Measurements from ENCODE around the gene MDM2.
"Not testable (repeated sequence)": the region's sequence is repeated elsewhere in the genome, so short reads cannot be mapped to it uniquely, and the experiment has no call there.

Gene MDM2

GRCh38 chr12:68806488-68807237 is 1.3 kb upstream of the MDM2 start:
- no peak for DNase-seq

GRCh38 chr12:68807274-68807575 is 752 bp upstream of the MDM2 start:
- not testable (repeated sequence) for DNase-seq

GRCh38 chr12:68808388-68809189 is 612 bp downstream of the MDM2 start:
- DNase-seq: peak; percentile 49 to 58

- DNase-seq: no peak
Measured at GRCh38 chr12:68809190-68810026, 1.4 kb downstream of the MDM2 start.

- not testable (repeated sequence) for DNase-seq
Measured at GRCh38 chr12:68810027-68810389, 2.0 kb downstream of the MDM2 start.

- not testable (repeated sequence) for DNase-seq
Measured at GRCh38 chr12:68811573-68811972, 3.6 kb downstream of the MDM2 start.

- DNase-seq: no peak
Measured at GRCh38 chr12:68812553-68813241, 4.7 kb downstream of the MDM2 start.

- no peak for DNase-seq
Measured at GRCh38 chr12:68813242-68813593, 5.2 kb downstream of the MDM2 start.

- DNase-seq: no peak
Measured at GRCh38 chr12:68814490-68815231, 6.7 kb downstream of the MDM2 start.

GRCh38 chr12:68815232-68815927 is 7.4 kb downstream of the MDM2 start:
- no peak for DNase-seq

GRCh38 chr12:68815928-68816800 is 8.2 kb downstream of the MDM2 start:
- no peak for DNase-seq

GRCh38 chr12:68819481-68819880 is 11.5 kb downstream of the MDM2 start:
- not testable (repeated sequence) for DNase-seq

GRCh38 chr12:68821357-68822188 is 13.6 kb downstream of the MDM2 start:
- DNase-seq: no peak

- DNase-seq: no peak
Measured at GRCh38 chr12:68823696-68824095, 15.7 kb downstream of the MDM2 start.

GRCh38 chr12:68824131-68824530 is 16.2 kb downstream of the MDM2 start:
- DNase-seq: no peak

- no peak for DNase-seq
Measured at GRCh38 chr12:68824597-68825250, 16.7 kb downstream of the MDM2 start.

- no peak for DNase-seq
Measured at GRCh38 chr12:68825569-68826217, 17.7 kb downstream of the MDM2 start.

- DNase-seq: no peak
Measured at GRCh38 chr12:68827895-68828671, 20.1 kb downstream of the MDM2 start.
